Upper lobe of left lung (tissue), 4 donors: Measurements from ENCODE around the gene SRPRB.

Experiments
- CTCF ChIP-seq, 6 experiments: fragments of 450-650 bp in 4 of 6; fragments of 200-600 bp in 2 of 6; sonication (generic) in 2 of 6; IDR thresholded peaks; one replicate each; pipeline ENCODE4 v1.5.1; 2016 to 2019; ENCODE audit warnings: antibody characterized with exemption in 6 of 6
- EP300 ChIP-seq, 4 donors: sonication (generic); formaldehyde crosslinking; IDR thresholded peaks; one replicate each; pipeline ENCODE4 v1.5.1; 2017; ENCODE audit warnings: antibody characterized with exemption in 4 of 4, control low read depth in 2 of 4
- POLR2A ChIP-seq, 4 donors: fragments of 450-650 bp; IDR thresholded peaks; one replicate each; pipeline ENCODE4 v1.5.1; 2016 to 2017; ENCODE audit warnings: antibody characterized with exemption in 4 of 4, mild to moderate bottlenecking in 2 of 4

GRCh38 chr3:133773732-133774131, 31.9 kb upstream of the SRPRB start:
- TF ChIP-seq CTCF (IDR thresholded peaks at IDR 0.05) (no peak), POLR2A (IDR thresholded peaks at IDR 0.05) (no peak), EP300 (IDR thresholded peaks at IDR 0.05) (no peak)
